HepG2 (cell line): Measurements from ENCODE around the gene ALS2. TPM values are rescaled to one million over a fixed set of nuclear protein-coding genes. Genes with fewer than 3 reads are reported as not detected.
A peak's percentile ranks its signal among the peaks of the same experiment; 100 is the strongest.

Source experiments
- ARID2 ChIP-seq: sonication (generic); formaldehyde crosslinking; IDR thresholded peaks from 2 replicates; pipeline ENCODE4 v1.8.1; 2022; ENCODE audit warnings: mild to moderate bottlenecking, missing genetic modification reagents, borderline replicate concordance
- ARID5B ChIP-seq: IDR thresholded peaks from 2 replicates; pipeline ENCODE4 v1.4.0; 2020; ENCODE audit warnings: mild to moderate bottlenecking, missing genetic modification reagents
- ATF5 ChIP-seq: sonication (generic); formaldehyde crosslinking; IDR thresholded peaks from 2 replicates; pipeline ENCODE4 v1.4.0; 2020; ENCODE audit warnings: mild to moderate bottlenecking, low read depth, missing genetic modification reagents
- ATF7-NPFF ChIP-seq: sonication (generic); formaldehyde crosslinking; IDR thresholded peaks from 2 replicates; pipeline ENCODE4 v1.8.1; 2023; ENCODE audit warnings: mild to moderate bottlenecking, low read depth, missing genetic modification reagents, moderate library complexity
- CSRNP1 ChIP-seq: sonication (generic); formaldehyde crosslinking; IDR thresholded peaks from 2 replicates; pipeline ENCODE4 v1.8.1; 2023; ENCODE audit warnings: mild to moderate bottlenecking, missing genetic modification reagents
- DBP ChIP-seq: sonication (generic); formaldehyde crosslinking; IDR thresholded peaks from 2 replicates; pipeline ENCODE4 v1.4.0; 2020; ENCODE audit warnings: missing genetic modification reagents; ENCODE audit errors: not compliant biosample characterization
- GATAD1 ChIP-seq: IDR thresholded peaks from 2 replicates; pipeline ENCODE4 v1.6.1; 2016; ENCODE audit warnings: missing genetic modification reagents, missing compliant biosample characterization
- GMEB1 ChIP-seq: sonication (generic); formaldehyde crosslinking; IDR thresholded peaks from 2 replicates; pipeline ENCODE4 v1.5.1; 2020; ENCODE audit warnings: missing genetic modification reagents, mild to moderate bottlenecking, borderline replicate concordance
- KLF16 ChIP-seq, 2 experiments: sonication (generic) in 1 of 2; formaldehyde crosslinking in 1 of 2; IDR thresholded peaks; 2 replicates each; pipeline versions ENCODE4 v1.6.1 to v1.8.0; 2016 to 2023; ENCODE audit warnings: missing genetic modification reagents in 2 of 2, missing compliant biosample characterization in 1 of 2
- NR2F6 ChIP-seq, 2 experiments: IDR thresholded peaks; 2 replicates each; pipeline ENCODE4 v1.6.1; 2016; ENCODE audit warnings: antibody characterized with exemption in 1 of 2, mild to moderate bottlenecking in 1 of 2
- PLRG1 ChIP-seq: fragments of 450-650 bp; conservative IDR thresholded peaks from 2 replicates; pipeline ENCODE4 v1.6.1; 2016
- SATB2 ChIP-seq: sonication (generic); formaldehyde crosslinking; IDR thresholded peaks from 2 replicates; pipeline ENCODE4 v1.5.0; 2020; ENCODE audit warnings: missing genetic modification reagents
- ZFP90 ChIP-seq: sonication (generic); formaldehyde crosslinking; IDR thresholded peaks from 2 replicates; pipeline ENCODE4 v1.8.0; 2022; ENCODE audit warnings: missing genetic modification reagents, mild to moderate bottlenecking, inconsistent platforms, borderline replicate concordance
- ZNF232 ChIP-seq: sonication (generic); formaldehyde crosslinking; IDR thresholded peaks from 2 replicates; pipeline ENCODE4 v1.4.0; 2020; ENCODE audit warnings: missing genetic modification reagents, borderline replicate concordance
- ZNF296 ChIP-seq: sonication (generic); formaldehyde crosslinking; conservative IDR thresholded peaks from 2 replicates; pipeline ENCODE4 v1.5.0; 2020; ENCODE audit warnings: mild to moderate bottlenecking, missing genetic modification reagents
- ZNF30 ChIP-seq: sonication (generic); formaldehyde crosslinking; IDR thresholded peaks from 2 replicates; pipeline ENCODE4 v1.5.0; 2020; ENCODE audit warnings: mild to moderate bottlenecking, missing genetic modification reagents
- ZNF496 ChIP-seq: sonication (generic); formaldehyde crosslinking; IDR thresholded peaks from 2 replicates; pipeline ENCODE4 v1.8.1; 2023; ENCODE audit warnings: mild to moderate bottlenecking, moderate library complexity, missing genetic modification reagents; ENCODE audit not compliant: insufficient replicate concordance
- ZSCAN20 ChIP-seq: sonication (generic); formaldehyde crosslinking; IDR thresholded peaks from 2 replicates; pipeline ENCODE4 v1.4.0; 2020; ENCODE audit warnings: missing genetic modification reagents, mild to moderate bottlenecking, borderline replicate concordance
- polyA plus RNA-seq, 8 experiments: library from polyadenylated mRNA; depleted of rRNA in 3 of 8; stranded (reverse) in 7 of 8; unstranded in 1 of 8; fragments of >200 nt; fragmentation: Illumina TruSeq in 4 of 8; extraction: Trizol in 4 of 8; gene quantifications; 2 replicates each; pipeline versions ENCODE4 v1.2.1 to v1.2.3, GENCODE V29; 2011 to 2016; ENCODE audit warnings: low read depth in 4 of 8, missing spikeins in 1 of 8, mixed read lengths in 1 of 8; ENCODE audit not compliant: insufficient read depth in 1 of 8
- total RNA-seq, 5 experiments: library from RNA; depleted of rRNA; stranded (reverse); fragments of >200 nt; fragmentation: Illumina TruSeq; extraction: Trizol; gene quantifications; 2 replicates each; pipeline ENCODE4 v1.2.3, GENCODE V29; 2016; ENCODE audit warnings: low read depth in 1 of 5

ALS2 gene
- total and polyA plus RNA-seq, 2 of the 13 experiments (the other 11 are each of a cell fraction or from before 2014, with no cell fraction given): 12.7 to 19.3 TPM

GRCh38 chr2:201779901-201780673 is 646 bp downstream of the ALS2 start (continued):
- no peak for TF ChIP-seq ARID5B (CRISPR knock-in tag)
- no peak for TF ChIP-seq KLF16 (CRISPR knock-in tag; IDR thresholded peaks at IDR 0.05)
- no peak for TF ChIP-seq ZNF496 (CRISPR knock-in tag)
- TF ChIP-seq DBP (CRISPR knock-in tag): no peak
- 0 out of 2 replicates have a peak, but pooled peaks have one; percentile 79 for TF ChIP-seq ZNF30
- TF ChIP-seq ARID2: peak; percentile 21; the same call in 1 of the 2 replicates
- TF ChIP-seq GATAD1 (CRISPR knock-in tag): no peak
- no peak for TF ChIP-seq ATF5 (CRISPR knock-in tag)
- TF ChIP-seq ZFP90: no peak
- no peak for TF ChIP-seq PLRG1
- TF ChIP-seq ATF7-NPFF (CRISPR knock-in tag): no peak
- 0 out of 2 replicates have a peak, but pooled peaks have one; percentile 6 for TF ChIP-seq ZNF232 (CRISPR knock-in tag)
- no peak for TF ChIP-seq ZNF296
- TF ChIP-seq NR2F6 (IDR thresholded peaks at IDR 0.05): 0 out of 2 replicates have a peak, but pooled peaks have one; percentile 58
- no peak for TF ChIP-seq NR2F6 (CRISPR knock-in tag; IDR thresholded peaks at IDR 0.05)
- TF ChIP-seq GMEB1: no peak
- no peak for TF ChIP-seq ZSCAN20 (CRISPR knock-in tag)
- no peak for TF ChIP-seq CSRNP1 (CRISPR knock-in tag)
- TF ChIP-seq SATB2 (CRISPR knock-in tag): 0 out of 2 replicates have a peak, but pooled peaks have one; percentile 71
